WI38 (cell line): ENCODE results near the gene CRYBB2.

Experiments used
- H3K4me3 ChIP-seq: 2 replicates; pipeline ENCODE4 v1.5.1; 2011; ENCODE audit warnings: low read depth, mild to moderate bottlenecking, control low read depth, low read length
- TF ChIP-seq, protein P1 (sequence below): IDR thresholded peaks from 2 replicates; pipeline ENCODE4 v1.5.1; 2012; ENCODE audit warnings: low read depth, mild to moderate bottlenecking, control low read depth, low read length

CRYBB2 gene

DNA sequence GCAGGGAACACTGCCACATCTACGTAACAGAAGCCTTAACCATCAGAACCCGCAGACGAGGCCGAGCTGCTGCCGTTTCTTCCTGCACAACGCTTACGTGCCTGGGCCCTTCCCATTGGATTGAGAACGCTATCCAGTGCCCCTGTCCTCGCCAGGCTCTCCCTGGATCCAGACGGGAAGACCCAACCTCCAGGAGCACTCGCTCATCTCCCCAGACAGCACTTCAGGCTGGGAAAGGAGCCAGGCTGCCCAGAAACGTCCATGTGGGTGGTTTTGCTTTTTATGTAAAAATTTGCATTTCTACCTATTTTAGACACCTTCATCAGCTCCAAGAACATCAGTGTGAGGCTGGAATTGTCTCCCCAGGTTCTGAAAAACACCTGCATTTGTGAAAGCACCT is 27.0 kb upstream of the CRYBB2 start:
- TF ChIP-seq, protein P1, sequence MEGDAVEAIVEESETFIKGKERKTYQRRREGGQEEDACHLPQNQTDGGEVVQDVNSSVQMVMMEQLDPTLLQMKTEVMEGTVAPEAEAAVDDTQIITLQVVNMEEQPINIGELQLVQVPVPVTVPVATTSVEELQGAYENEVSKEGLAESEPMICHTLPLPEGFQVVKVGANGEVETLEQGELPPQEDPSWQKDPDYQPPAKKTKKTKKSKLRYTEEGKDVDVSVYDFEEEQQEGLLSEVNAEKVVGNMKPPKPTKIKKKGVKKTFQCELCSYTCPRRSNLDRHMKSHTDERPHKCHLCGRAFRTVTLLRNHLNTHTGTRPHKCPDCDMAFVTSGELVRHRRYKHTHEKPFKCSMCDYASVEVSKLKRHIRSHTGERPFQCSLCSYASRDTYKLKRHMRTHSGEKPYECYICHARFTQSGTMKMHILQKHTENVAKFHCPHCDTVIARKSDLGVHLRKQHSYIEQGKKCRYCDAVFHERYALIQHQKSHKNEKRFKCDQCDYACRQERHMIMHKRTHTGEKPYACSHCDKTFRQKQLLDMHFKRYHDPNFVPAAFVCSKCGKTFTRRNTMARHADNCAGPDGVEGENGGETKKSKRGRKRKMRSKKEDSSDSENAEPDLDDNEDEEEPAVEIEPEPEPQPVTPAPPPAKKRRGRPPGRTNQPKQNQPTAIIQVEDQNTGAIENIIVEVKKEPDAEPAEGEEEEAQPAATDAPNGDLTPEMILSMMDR = no peak
- H3K4me3 ChIP-seq = no peak overlapping the region

DNA sequence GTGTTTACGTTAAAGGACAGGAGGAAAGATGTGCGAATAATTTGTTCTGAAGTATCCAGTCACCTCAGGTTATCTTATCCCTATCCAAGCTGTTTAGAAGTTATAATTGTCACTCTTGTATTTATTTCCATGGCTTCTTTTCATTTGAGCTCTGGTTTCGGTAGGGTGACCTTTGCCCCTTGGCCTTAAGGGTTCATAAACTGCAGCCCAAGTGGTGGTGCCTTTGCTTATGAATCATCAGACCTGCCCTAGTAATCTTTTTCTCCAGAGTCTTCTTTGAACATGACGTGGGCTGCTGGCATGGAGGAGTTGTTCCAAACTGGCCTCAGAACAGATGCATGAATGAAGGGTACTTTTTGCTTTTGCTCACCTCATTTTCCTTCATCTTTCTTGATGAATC is 26.3 kb upstream of the CRYBB2 start:
- TF ChIP-seq, protein P1 = no peak
- no peak overlapping the region for H3K4me3 ChIP-seq

DNA sequence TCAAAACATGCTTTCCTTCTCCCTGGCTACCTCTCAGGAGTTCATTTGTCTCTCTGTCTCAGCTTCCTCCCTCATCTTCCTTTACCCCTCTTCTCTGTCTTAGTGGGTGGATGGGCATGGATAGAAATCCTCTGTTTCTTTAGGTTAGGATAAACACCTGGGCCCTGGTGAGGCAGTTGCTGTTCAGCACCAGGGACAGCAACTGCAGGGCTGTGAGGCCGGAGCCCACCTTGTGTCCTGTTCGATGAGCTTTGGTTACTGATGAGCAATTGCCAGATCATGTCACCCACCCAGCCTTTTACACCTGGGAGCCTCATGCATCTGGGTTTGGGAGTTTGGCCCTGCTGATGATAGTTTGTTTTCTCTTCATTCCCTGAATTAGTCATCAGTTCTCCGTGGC is 25.9 kb upstream of the CRYBB2 start:
- TF ChIP-seq, protein P1 = no peak
- no peak overlapping the region for H3K4me3 ChIP-seq

DNA sequence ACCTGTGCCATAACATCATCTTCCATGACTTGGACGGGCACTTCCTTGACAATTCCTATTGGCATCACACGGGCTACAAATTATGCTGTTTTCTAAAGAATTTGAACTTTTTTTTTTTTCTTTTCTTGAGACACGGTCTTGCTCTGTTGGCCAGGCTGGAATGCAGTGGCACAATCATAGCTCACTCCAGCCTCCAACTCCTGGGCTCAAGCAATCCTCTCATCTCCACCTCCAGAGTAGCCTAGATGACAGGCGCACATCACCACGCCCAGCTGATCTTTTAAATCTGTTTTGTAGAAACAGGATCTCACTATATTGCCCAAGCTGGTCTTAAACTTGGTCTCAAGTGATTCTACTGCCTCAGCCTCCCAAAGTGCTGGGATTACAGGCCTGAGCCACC is 23.1 kb upstream of the CRYBB2 start:
- TF ChIP-seq, protein P1 = no peak
- H3K4me3 ChIP-seq = no peak overlapping the region

DNA sequence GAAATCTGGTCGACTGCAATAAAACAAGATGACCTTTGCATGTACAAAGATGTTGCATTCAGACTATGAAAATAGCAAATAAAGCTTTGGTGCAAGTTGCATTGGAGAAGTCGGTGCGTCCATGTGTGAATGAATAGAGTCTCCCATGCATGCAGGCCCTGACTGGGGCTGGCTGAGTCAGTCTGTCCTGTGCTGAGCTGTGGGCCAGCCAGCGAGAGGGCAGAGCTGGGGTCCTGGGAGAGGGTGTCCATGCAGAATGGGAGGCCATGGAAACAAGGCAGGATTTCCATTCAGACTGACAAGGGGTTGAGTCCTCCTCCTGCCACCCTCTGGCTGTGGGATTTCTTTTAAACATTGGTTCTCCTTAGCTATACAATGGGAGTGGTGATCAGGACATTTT is 22.1 kb upstream of the CRYBB2 start:
- no peak overlapping the region for H3K4me3 ChIP-seq
- TF ChIP-seq, protein P1 = no peak

DNA sequence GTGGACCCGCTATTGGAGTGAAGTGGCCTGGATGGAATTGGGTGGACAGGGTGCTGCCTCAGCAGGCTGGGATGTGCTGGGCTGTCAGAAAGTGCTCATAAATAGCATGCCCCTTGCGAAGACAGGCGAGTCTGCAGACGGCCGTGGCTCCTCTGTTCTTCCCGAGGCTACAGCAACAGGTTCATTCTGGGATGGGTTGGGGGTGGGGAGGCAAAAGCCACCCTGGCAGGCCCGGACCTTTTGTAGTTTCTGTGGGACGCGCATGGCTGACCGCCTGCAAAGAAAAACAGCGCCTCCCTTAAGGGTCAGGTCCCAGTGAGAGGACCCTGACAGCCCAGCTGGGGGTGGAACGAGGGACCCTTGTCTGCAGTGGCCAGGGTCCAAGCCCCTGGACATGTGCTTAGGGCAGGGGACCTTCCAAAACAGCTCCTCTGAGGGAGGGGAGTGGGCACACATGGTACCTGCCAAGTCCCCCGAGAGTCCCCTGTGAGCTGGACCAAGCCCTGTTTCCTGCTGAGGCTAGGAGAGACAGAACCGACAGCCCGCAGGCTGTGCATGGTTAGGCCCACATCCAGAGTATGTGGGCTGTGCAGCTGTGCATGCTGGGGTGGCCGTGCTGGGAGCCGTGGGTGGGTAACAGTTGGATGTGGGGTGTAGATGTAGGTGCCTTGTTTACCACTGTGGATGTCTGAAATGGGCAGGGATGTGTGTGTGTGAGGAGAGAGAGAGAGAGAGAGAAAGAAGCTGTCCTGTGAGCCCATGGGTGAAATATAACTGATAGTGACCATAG is 19.5 kb upstream of the CRYBB2 start, which contains the start of gene CRYBB3:
Gene CRYBB3 (plus strand): TSS at position 128 of the 790 bp plus-strand sequence. CDS start 1,539 bp downstream, outside the sequence.
- H3K4me3 ChIP-seq = no peak within 1 kb of the TSS
- TF ChIP-seq, protein P1 = no peak

DNA sequence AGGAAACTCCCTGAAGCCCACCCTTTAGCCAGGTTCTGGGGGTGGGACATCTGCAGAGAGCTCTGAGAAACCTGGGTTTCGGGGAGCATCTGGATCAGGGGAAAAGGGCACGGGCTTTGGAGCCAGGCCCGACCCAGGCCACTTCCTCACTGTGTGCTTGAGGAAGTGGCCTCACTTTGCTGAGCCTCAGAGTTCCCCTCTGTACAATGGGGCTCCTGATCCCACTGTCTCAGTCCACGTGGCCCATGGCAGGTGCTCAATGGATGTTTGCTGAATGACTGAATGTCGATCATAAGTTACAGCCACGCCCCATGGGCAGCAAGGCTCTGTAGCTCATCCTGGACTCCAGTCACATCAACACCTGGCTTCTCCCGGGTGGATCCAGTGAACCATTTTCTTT is 18.5 kb upstream of the CRYBB2 start:
- no peak overlapping the region for H3K4me3 ChIP-seq
- TF ChIP-seq, protein P1 = no peak
